ENCODE results near the gene MST1R.

The MST1R gene

DNA sequence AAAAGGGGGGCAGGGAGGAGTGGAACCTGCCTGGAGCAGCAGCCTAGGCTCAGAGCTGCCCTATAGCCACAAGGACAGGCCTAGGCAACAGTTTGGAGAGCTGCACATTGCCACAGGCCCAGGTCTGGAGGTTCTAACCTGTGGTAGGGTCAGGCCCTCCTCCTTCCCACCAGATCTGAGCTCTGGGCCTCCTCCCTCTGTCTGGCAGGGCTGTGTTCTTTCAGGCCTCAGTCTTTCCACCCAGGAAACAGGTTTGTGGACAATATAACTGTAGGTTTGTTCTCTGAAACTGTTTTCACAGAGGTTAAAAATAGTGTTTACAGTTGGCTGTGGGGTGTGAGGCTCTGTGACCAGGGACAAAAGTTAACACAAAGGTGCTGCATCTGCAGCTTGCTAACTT, 25.0 kb downstream of the MST1R start:
- no peak for DNase-seq (ENCODE audit: low read depth, low spot score)

DNA sequence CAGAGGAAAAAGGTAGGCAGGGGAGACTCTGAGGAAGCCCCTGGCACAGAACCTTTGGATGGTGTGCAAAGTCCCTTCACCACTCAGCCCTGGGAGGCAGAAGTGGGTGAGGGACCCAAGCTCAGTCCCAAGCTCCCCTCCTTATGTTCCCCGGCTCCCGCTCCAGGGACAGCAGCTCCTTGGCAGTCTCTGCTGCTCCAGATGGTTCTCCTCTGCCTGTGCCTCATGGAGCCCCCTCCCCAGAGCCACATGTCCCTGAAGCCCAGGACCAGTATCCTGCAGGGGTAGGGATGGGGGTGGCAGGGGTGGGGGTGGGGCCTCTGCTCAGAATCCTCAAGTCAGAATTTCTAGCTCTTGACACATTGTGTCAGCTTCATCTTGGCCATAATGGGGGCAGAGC, 26.0 kb downstream of the MST1R start:
- DNase-seq (ENCODE audit: low read depth, low spot score), result no peak

DNA sequence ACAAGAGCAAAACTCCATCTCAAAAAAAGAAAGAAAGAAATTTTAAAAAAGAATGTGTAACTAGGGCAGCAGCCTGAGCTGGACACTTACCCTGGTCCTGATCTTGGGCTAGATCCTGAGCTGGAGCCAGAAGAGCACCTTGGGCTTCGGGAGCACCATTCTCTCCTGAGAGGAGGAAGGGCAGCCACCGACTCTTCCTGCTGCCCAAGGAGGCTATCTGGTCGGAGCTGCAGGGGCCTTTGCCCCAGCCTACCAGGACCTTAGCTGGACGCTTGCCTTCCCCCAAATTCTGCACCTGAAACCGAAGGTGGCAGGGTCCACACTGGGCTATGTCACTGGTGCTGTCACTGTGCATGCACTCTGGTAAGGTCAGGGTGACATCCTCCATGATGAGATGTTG, 27.1 kb downstream of the MST1R start:
- no peak for DNase-seq (ENCODE audit: low read depth, low spot score)

DNA sequence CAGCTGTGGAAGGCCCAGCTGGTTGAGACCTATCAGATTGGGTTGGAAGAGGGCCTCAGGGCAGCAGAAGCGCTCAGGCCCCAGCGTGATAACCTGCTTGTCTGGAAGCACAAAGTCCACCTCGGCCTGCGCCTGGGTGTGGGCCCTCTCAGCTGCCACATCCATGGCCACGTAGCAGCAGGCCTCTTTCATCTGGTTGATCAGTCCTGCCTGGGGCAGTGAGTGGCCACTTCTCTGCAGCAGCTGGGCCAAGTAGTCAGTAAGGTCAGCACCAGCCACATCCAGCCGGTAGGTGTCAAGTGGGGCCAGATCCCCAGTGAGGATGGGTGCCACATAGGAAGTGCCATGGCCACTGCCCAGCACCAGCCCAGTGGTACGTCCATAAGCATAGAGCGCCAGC, 30.1 kb downstream of the MST1R start:
- no peak for DNase-seq (ENCODE audit: low read depth, low spot score)

DNA sequence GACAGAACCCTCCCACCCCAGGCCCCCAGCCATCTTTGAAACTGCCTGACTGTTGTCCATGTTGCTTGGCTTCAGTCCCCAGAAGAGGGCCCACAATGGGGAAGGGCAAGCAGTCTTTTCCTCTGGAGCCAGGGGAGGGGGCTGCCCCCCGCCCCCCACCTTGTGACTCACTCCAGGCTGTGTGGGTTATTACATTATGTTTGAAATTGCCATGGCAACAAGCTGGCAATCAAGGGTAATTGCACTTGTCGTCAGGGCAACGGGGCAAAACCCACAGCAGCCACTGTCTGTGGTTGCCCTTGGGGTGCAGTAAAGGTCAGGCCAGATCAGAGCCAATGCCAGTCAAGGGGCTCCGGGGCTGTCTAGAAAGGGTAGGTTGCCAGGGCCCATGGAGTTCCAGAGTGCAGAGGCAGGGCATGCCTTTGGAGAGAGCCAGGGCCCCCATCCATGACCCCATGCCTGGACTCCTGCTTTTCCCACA, 30.8 kb downstream of the MST1R start:
- DNase-seq (ENCODE audit: low read depth, low spot score), result no peak

DNA sequence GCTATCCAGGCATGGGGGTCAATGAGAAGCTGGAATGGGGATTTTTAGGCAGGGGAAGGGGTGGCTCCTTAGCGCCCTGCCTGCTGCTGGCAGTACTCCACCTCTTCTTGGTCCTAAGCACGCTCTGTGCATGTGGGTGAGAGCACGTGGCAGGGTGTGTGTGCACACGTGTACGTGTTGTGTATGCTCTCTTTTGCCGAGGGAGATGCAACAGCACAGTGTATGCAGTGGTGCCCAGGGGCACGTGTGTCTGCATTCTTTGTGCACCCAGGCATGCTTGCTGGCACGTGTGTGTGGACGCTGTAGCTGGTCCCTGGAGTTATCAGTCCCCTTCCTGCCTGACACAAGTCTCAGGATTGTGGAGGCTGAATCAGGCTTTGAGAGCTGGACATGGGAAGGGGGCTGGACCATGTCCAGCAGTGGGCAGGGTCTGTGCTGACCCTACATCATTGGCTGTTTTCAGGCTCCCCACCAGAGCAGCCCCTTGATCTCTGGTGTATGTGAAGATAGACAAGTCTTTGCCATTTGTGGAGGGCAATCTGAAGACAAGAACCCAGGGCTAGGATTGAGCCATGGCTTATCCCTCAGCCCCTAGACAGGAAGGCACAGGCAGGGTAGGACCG, 32.0 kb downstream of the MST1R start:
- no peak for DNase-seq (ENCODE audit: low read depth, low spot score)

DNA sequence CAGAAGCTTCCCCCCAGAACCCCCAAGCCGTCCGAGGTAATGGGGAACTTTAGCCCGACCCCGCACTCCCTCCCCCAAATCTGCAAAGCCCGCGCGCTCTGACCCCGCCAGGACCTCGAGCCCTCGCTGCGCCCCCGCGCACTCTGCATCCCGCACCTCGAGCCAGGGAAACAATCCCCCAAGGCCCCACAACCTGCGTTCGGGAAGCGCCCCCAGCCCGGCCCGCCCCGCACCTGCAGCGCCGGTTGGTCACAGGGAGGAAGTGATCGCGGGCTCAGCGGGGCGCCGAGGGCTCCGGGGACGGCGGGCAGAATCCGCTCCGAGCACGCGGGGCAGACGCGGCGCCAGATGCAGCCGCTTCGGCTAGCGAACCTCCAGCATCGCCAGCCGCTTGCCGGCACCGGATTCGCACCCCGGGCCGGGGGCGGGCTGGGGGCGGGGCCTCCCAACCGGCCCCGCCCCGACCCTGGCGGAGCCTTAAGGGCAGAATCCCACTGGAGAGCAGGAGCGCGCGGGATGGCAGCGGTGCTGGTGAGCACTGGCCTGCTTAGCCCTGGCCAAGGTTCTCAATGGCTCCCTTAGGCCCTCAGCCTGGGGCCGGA, 34.0 kb downstream of the MST1R start, which contains the start of gene CAMKV:
Gene CAMKV, minus strand, starts transcription at position 382 of the 602 bp plus-strand sequence. CDS start 7,518 bp downstream, outside the sequence.
- no peak for DNase-seq (ENCODE audit: low read depth, low spot score)

DNA sequence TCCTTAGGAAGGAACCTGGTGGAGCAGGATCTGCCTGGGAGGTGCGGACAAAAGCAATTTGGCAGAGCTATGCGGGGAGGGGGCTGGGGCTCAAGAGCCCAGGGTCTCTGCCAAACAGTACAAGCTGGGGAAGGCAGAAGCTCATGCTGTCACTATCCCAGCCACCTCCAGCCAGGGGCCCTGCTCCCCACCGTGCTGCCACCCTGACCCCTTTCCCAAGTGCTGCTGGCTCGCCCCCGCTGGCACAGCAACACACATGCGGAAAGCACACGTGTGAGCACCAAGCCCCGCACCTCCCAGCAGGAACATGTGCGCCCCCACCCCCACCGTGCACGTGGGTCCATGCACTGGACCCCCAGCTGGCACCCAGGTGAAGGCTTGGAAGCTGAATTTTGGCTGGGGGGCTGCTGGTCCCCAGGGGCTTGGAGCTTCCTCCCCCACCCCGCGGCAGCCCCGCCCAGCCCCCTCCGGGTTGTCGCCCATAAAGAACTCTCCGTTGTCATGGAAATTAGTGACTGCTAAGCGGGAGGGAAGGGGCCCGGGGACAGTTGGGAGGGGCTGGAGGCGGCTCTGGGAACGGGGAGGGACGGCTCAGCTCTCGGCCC, 34.7 kb downstream of the MST1R start:
- DNase-seq (ENCODE audit: low read depth, low spot score), result no peak

DNA sequence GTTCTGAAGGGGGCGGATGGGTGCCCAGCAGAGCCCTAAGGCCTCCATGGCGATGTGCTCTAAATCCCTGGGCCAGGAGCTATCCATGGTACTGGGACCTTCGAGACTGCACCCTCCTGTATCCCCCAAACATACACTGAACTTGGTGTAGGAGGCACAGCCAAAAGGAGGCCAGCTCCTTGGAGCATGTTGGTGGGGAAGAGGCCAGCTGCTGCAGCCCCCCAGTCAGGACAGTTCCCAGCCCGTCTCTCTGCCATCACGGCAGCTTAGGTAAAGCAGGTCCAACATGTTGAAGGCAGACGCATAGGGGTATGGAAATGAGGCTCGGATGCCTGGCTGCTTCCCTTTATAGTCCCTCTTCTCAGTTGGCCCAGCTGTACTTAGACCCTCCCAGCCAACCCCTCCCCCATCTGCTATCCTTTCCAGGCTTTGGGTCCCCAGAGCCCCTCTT, 35.8 kb downstream of the MST1R start:
- DNase-seq (ENCODE audit: low read depth, low spot score), result no peak

DNA sequence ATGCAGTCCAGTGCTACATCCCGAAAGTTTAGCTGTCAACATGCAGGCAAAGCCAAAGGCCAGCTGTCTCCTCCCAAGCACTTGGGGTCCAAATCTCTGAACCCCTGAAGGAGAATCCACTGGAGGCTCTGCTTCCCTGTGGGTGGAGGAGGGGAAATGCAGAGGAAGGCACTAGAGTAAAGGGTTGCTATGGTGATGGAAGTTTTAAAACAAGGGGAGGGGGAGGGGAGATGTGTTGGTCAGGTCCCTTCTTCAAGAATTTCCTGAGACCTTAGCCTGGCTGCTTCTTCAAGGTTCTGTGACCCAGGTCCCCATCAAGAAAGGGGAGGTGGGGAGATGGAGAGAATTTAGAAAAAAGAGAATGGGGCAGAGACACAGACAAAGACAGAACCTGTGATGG, 36.3 kb downstream of the MST1R start:
- DNase-seq (ENCODE audit: low read depth, low spot score), result no peak

DNA sequence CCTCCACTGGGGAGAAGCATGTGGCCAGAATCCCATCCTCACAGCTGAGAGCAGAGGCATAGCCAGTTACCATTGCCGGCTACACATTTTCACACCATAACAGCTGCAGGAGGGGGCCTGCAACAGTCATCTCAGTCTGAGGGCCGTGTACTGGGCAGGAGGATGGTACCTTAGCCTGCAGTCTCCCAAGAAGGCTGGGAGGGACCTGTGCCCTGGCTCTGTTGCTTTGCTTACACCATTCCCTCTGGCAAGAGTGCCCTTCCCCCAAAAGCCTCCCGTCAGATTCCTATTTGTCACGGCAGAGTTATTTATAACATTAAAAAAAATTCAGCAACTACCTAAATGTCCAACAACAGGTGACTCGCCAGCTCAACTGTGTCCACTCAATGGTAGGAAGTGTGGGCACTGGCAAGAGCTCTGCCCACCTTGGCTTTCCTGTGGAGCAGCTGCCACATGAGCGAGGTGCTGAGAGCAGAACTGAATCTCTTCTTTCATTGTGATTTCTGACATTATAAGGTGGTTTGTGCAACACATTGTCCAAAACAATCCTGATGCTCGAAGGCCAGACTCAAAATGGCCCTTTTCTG, 38.4 kb downstream of the MST1R start:
- DNase-seq (ENCODE audit: low read depth, low spot score), result no peak

DNA sequence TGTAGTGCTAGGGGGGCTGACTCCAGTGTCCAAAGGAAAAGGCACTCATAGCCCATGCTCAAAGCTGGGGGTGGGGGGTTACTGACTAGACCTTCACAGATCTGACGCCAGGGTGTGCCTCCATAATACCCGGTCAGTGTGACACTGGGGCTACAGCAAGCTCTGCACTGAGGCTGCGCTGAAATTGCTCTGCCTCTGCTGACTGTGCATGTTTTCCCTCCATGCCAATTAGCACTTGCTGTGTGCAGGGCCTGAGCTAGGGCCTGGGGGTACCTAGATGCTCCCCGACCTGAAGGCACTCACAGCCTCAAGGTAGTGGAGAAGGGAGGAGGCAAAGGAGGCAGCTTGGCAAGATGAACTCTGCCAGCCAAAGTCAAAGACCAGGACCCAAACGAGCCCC, 39.2 kb downstream of the MST1R start:
- no peak for DNase-seq (ENCODE audit: low read depth, low spot score)

DNA sequence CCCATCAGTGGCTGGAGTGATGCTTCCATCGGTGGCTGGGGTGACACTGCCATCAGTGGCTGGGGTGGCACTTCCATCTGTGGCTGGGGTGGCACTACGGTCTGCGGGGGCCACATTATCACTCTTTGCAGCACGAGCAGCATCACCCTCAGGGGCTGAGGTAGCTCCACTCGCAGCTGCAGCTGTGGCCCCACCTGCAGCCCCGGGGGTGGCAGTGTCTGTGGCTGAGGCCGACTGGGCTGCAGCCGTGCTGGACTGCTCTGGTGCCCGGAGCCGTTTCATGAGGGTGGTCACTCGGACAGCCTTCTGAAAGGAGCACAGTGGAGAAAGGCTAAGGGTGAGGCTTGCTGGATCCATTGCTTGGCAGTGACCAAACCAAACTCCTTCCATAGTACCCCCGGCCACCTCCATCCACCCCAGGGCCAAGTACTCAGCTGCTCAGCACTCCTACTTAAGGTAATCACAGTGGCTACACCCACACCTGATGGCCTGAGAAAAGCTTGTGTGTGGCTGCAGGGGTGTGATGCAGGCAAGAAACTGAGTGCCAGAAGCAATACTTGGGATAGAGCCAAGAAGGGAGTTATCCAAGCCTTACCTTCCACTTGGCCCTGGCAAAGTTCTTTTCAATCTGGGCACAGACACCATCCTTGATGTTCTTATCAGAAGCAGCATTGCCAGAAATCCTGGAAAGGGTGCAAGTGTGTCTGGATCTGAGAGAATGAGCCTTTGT, 43.9 kb downstream of the MST1R start:
- no peak for DNase-seq (ENCODE audit: low read depth, low spot score)

DNA sequence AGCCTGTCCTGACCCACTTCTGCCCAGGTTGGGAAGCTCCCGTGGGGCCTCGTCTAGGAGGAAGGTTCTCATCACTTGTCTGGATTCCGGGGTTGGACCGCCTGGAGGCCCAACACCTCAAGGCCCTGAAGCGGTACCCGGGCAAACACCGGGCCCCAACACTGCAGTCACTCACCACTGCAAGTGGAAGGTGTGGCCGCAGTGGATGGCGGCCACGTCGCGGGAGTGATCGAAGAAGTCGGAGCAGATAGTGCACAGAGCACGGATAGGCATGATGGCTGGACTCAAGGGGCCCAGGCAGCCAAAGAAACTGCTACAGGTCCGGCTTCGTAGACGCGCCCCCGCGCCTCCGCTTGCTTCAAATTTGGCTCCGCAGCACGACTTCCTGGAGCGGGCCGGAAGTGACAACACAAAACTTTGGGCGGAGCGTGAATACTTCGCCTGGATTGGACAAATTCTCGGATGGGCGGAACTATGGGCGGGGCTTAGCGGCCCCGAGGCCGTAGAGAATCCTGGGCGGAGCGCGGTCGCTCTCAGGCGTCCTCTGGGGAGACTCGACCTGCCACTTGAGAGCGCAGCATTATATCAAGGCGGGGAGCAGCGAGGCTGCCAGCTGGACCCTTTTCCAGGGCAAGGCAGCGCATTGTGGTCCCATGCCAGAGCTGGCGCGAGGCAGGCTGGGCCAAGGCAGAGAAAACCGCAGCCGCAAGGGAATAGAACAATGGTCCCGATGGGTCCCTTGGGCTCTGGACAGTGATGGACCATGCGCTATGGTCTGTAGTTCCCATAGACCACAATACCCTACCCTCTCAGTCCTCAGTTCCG, 47.3 kb downstream of the MST1R start, which contains the start of gene TRAIP:
Gene TRAIP, minus strand, starts transcription at position 384 of the 825 bp plus-strand sequence. Its CDS starts 111 bp downstream, at position 273.
- DNase-seq (ENCODE audit: low read depth, low spot score), result peak; percentile 78

DNA sequence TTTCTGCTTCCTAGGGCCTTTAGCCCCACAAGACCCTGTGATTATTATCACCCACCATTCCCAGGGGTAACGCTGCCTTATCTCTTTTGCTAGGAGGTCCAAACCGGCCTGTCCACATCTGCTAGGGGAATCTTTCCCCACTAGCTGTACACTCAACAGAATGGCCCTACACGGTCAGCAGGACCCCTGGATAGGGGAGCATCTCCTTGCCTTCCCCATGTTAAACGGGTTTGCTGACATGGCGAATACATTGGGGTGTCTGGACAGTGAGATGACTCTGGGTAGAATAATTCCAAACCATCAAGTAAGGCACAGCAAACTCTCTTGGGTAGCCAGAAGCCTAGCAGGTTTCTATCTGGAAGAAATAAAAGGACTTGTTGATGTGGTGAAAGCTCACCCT, 48.0 kb downstream of the MST1R start:
- no peak for DNase-seq (ENCODE audit: low read depth, low spot score)

DNA sequence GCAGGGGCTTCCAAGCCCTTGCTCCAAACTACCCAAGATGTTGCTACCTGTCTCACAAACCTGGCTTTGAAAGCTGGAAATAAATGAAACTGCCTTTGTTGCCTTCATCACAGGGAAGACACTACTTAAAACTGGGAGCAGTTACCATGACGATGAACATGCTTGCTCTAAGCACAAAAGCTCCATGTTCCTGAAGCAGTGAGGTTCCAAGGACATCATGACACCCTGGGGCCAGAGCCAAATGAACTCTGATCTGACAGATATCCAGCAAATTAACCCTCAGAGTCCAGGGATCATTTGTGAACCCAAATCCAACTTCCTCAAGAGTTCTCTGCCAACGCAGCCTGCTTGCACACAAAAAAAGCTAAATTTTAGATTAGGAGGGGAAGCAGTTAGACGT, 58.0 kb downstream of the MST1R start:
- DNase-seq (ENCODE audit: low read depth, low spot score), result no peak

DNA sequence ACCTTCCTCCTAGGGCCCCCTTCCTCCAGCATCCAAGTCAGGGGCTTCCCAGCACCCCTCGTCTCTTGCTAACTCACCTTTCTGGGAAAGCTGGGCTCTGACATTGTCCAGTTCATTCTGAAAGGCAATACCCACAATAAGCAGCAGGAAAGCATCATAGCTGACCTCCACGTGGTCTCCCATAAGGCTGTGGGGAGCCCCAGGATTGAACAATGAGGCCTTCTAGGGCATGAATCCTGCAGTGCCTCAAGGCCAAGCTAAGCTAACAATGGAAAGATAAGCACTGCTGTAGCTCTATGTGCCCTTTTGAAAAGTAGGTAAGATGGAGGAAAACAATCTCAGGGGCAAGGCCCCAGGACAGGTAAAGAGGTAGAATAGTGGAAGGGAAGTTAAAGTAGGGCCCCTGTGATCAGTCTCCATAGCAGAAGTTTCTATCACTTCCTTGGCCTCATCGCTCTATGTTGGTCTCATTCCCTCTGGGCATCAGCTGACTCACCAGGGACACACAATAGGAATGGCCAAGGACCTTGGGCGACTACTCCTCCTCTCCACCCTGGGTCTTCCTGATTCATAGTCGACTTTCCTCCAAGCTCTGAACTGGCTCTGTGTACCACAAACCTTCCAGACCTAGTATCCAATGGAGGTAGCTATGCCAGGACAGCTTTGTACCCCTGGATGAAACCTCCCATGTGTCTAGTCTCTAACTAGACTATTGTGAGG, 59.0 kb downstream of the MST1R start:
- no peak for DNase-seq (ENCODE audit: low read depth, low spot score)

DNA sequence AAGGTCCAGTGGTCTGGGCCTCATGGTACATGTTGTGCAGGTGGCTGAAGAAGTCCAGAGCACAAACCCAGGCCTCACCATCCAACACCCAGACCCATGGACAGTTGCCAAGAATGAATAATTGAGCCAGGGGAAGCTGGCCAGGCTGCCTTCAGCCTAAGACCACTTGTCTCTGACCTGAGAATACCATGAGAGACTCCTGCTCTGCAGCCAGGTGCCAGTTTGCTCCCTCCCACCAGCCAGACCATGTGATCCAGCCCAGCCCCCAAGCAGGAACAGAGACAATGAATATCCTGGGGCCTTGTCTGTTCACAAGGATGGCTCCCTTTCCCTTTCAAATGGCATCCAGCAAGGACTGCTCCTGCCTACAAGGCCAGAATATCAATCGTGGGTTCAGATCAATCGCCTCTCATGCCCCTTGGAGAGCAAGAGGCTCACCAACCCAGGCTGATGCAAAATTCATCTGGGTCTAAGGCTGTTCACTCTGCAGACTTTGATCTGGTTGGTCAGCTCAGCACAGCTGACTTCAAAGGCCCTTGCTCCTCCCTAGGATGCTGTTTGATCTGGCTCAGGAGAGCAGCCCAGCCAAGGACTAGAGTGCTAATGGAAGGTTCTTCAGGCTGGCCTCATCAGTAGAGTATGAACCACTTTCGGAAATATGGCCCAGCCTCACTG, 60.7 kb downstream of the MST1R start:
- DNase-seq (ENCODE audit: low read depth, low spot score), result no peak

DNA sequence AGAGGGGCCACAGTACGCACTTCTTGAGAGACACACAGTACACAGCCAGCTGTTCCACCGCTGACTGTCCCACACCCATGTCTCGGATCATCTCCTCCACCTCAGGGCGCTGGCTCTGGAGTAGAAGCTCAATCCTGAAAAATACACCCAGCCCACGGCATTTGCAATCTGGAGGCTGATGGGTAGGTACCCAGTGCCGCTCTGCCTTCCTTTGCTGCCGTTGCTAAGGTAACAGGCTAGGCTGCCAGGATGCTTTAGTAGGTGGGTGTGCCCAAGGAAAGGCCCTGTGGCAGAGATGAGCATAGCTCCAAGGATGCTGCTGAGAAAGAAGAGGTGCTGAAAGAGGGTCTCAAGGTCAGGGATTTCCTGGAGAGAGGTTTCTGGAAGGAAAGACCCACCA, 61.9 kb downstream of the MST1R start:
- DNase-seq (ENCODE audit: low read depth, low spot score), result no peak

Measured in iPS DF 19.7 (cell line).